GM19438 (cell line): Measurements from ENCODE around the gene ASIC4.

ENCODE experiments used
- ATAC-seq: cut with Tn5 transposase; IDR thresholded peaks from one replicate; pipeline ENCODE4 v1.9.1; 2021; ENCODE audit warnings: low read depth; ENCODE audit not compliant: unreplicated experiment

The ASIC4 gene, protein sequence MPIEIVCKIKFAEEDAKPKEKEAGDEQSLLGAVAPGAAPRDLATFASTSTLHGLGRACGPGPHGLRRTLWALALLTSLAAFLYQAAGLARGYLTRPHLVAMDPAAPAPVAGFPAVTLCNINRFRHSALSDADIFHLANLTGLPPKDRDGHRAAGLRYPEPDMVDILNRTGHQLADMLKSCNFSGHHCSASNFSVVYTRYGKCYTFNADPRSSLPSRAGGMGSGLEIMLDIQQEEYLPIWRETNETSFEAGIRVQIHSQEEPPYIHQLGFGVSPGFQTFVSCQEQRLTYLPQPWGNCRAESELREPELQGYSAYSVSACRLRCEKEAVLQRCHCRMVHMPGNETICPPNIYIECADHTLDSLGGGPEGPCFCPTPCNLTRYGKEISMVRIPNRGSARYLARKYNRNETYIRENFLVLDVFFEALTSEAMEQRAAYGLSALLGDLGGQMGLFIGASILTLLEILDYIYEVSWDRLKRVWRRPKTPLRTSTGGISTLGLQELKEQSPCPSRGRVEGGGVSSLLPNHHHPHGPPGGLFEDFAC

DNA sequence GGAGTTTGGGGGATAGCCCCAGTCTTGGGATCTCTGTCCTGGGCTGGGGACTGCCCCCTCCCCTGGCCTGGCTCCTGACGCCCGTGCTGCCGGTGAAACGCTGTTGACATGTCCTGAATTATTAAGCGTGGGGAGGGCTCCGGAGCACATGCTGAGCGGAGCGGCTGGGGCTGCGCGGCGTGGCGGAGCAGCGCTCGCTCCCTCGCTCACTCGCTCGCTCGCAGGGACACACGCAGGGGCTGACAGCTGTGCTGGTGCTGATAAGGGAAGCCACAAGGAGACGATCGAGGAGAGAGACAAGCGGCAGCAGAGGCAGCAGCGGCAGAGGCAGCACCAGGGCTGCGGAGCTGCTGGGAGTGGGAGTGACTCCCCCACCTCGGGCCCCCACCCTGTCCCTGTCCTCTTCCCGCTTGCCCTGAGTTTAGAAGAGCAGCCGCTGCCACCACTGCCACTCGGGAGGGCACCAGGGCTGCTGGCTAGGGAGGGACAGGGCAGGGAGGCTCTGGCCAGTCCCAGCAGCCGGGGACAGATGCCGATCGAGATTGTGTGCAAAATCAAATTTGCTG is at the start of gene ASIC4:
Gene ASIC4, plus strand, starts transcription at position 287 of the 566 bp plus-strand sequence. Its CDS starts 243 bp downstream, at position 530.
- ATAC-seq, result no peak

DNA sequence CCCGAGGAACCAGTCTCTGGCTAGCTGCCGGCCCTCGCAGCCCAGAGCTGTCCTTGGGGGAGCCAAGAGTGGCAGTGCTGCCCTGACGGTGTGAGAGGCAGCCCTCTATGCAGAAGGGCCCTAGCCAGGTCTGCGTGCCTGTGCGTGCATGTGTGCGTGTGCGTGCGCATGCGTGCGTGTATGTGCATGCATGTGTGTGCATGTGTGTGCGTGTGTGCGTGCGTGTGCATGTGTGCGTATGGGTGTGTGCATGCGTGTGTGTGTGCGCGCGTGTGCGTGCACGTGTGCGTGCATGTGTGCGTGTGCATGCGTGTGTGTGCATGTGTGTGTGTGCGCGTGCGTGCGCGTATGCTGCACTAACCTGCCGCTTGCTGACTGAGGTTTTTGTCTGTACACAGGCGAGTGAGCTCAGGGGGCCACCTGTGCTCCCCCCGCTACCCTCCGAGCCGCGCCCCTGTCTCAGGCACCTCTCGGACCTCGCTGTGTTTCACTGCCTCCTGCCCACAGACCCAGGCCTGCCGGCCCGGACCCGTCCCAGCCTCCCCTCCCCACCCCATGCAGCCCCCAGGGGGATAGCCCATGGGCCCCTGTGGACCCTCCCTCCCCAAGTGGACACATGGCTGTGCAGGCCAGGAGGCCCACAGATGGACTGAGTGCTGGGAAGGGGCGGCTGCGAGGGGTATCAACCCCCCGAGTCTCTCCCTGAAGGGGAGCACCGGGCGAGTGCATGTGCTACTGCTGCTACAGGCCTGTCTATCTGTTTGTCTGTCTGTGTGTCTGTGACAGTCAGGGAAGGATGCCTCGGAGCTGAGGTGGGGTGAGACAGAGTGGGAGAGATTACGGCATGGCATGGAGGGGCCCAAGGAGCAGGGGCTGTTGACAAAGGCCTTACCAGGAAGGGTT is 48.4 kb upstream of the ASIC4 start:
- no peak for ATAC-seq

GRCh38 chr2:219466816-219467735 is 47.2 kb upstream of the ASIC4 start:
- no peak for ATAC-seq

- no peak for ATAC-seq
Observed at GRCh38 chr2:219467736-219468075, 46.6 kb upstream of the ASIC4 start.

- ATAC-seq, result no peak
Observed at GRCh38 chr2:219468410-219469185, 45.7 kb upstream of the ASIC4 start.

DNA sequence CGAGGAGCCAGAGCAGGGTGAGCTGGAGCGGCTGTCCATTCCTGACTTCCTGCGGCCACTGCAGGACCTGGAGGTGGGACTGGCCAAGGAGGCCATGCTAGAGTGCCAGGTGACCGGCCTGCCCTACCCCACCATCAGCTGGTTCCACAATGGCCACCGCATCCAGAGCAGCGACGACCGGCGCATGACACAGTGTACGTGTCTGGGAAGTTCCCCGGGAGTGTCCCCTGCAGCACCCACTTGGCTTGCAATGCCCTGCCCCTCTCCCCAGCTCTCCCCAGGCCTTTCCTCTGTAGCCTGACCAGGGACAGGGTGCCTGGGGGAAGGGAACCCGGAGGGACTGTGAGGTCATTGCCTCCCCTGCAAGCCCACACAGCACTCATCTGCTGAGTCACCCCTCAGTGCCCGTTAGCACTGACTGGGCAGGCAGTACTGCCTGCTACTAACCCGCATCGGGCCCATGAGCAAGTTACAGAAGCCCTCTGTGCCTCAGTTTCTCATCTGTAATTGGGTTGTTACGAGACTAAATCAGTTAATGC is 45.0 kb upstream of the ASIC4 start:
- no peak for ATAC-seq

- no peak for ATAC-seq
Observed at GRCh38 chr2:219470429-219470828, 43.9 kb upstream of the ASIC4 start.

GRCh38 chr2:219471476-219472371 is 42.6 kb upstream of the ASIC4 start:
- ATAC-seq, result no peak

- no peak for ATAC-seq
Observed at GRCh38 chr2:219472629-219473187, 41.6 kb upstream of the ASIC4 start.

DNA sequence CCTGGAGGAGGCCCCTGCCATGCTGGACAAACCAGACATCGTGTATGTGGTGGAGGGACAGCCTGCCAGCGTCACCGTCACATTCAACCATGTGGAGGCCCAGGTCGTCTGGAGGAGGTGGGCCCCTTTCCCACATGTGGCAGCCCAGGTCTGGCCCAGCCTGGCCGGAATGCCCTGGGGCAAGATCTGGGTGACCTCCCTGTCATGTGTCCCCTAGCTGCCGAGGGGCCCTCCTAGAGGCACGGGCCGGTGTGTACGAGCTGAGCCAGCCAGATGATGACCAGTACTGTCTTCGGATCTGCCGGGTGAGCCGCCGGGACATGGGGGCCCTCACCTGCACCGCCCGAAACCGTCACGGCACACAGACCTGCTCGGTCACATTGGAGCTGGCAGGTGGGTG is 40.8 kb upstream of the ASIC4 start:
- ATAC-seq, result no peak

GRCh38 chr2:219474285-219475060 is 39.8 kb upstream of the ASIC4 start:
- ATAC-seq, result no peak

DNA sequence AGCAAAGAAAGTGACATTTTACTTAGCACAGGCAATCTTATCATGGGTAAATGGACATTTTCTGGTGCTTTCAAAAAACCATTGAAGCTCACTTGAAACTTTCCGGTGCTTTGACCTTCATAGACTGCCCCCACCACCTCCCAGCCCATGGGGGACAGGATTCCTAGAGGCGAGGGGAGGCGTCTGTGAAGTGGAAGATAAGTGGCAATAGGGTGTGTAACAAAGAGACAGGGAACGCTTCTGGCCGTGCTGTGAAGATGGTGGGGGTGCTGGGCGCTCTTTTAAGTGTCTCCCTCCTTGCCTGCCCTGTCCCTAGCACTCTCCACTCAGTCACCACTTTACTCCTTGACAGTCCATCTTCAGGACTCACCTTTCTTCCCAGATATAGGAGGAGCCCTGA is 39.0 kb upstream of the ASIC4 start:
- no peak for ATAC-seq

DNA sequence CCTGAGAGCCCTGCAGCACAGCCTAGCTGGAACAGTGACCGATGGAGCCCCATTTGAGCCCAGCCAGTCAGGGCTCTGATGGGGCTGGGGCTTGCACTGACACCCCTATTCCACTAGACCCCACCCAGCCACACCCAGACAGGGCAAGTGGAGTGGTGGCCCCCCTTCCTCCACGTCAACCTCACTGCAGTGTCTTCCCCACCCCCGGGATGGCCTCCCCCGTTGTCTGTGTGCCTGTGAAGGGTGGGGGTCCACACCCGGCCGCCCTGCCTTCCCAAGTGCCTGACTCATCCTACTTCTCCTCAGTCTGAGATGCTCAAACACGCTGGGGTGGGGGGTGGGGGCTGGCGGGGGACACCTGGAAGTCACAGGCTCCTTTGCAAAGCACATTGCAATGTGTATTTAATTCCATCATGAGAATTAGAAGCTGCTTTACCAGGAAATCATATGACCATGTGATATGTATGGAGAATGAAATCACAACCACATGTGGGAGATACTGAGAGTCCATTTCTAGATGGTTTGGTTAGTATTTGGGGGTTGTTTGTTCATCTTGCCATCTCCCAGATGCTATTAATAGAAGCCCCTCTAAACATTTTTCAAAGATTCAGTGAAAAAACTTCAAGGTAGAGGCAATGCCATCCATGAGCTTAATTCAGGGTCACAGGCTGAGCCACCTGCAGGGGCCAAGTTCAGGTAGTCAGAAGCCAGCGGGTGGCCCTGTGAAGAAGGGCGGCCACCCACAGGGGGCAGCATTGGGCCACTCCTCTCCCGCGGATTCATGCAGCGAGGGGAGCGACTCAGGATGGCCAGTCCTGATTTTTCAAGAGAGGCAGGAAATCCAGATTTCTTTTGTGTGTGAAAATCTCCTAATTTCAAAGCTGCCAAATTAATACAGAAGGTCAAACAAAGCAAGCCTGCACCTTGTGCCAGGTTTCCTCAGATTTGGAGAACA is 38.3 kb upstream of the ASIC4 start:
- peak; percentile 62 for ATAC-seq

DNA sequence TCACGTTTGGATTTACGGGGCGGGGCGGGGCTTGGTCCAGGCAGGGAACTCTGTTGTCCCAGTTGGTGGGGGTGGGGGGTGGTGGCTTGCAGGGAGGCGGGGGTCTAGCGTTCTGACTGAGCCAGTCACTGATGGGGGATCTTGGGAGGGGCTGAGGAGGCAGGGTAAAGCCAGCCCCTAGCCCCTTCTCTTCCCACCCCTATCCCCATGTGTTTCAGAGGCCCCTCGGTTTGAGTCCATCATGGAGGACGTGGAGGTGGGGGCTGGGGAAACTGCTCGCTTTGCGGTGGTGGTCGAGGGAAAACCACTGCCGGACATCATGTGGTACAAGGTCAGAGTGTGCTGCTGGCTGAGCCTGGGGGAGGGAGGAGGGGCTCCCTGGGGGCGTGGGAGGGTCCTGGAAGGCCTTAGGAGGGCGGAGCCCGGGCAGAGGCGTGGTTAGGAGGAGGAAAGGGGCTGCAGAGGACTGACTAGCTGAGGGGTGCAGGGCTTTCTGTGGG is 37.6 kb upstream of the ASIC4 start:
- ATAC-seq, result no peak

GRCh38 chr2:219477179-219477578 is 37.1 kb upstream of the ASIC4 start:
- no peak for ATAC-seq

DNA sequence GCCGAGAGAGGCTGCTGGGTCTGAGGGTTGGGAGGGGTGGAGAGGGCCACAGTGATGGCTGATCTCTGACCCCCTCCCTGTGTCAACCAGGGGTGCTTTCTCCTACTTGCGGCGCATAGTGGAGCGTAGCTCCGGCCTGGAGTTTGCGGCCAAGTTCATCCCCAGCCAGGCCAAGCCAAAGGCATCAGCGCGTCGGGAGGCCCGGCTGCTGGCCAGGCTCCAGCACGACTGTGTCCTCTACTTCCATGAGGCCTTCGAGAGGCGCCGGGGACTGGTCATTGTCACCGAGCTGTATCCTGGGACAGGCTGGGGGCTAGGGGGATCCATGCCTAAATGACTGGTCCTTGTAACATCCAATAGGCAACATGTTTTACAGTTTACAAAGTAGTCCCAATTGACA is 36.5 kb upstream of the ASIC4 start:
- ATAC-seq, result no peak
